Measurements from ENCODE around the gene PCDHB11.
A peak's percentile ranks its signal among the peaks of the same experiment; 100 is the strongest.
"Not testable (repeated sequence)": the region's sequence is repeated elsewhere in the genome, so short reads cannot be mapped to it uniquely, and the experiment has no call there.

Gene PCDHB11

GRCh38 chr5:141208478-141208877 is 9.1 kb downstream of the PCDHB11 start, which contains the start of gene PCDHB12:
TSS of gene PCDHB12 (plus strand) at chr5:141208719. CDS start at chr5:141208908, 189 bp downstream.
- peak; percentile 12 for DNase-seq (ENCODE audit: extremely low spot score)
- TF ChIP-seq HDGF (IDR thresholded peaks at IDR 0.05; ENCODE audit: borderline replicate concordance) = no peak
- POLR2A ChIA-PET = no interaction called here
- CTCF ChIA-PET = interaction anchor here (0.7 to 1.2 kb wide), 3 partner anchors 9 to 355 kb away, joined by 3 to 5 read pairs (median 4); partner anchors contain the start of gene PCDHB11

GRCh38 chr5:141210281-141210680 is 10.9 kb downstream of the PCDHB11 start:
- POLR2A ChIA-PET; DNase-seq (ENCODE audit: extremely low spot score); CTCF ChIA-PET: not testable (repeated sequence)

GRCh38 chr5:141210849-141211248 is 11.4 kb downstream of the PCDHB11 start:
- CTCF ChIA-PET; DNase-seq (ENCODE audit: extremely low spot score); POLR2A ChIA-PET: not testable (repeated sequence)

GRCh38 chr5:141213656-141214339 is 14.4 kb downstream of the PCDHB11 start, which contains the start of gene PCDHB13:
TSS of gene PCDHB13 (plus strand) at chr5:141213919. CDS start at chr5:141214124, 205 bp downstream.
- CTCF ChIA-PET = interaction anchor here (0.9 kb wide), 1 partner anchor 22 kb away, joined by 3 read pairs; the partner anchor contains the start of gene PCDHB10
- POLR2A ChIA-PET; DNase-seq (ENCODE audit: extremely low spot score): not testable (repeated sequence)

- DNase-seq (ENCODE audit: extremely low spot score); CTCF ChIA-PET; POLR2A ChIA-PET: not testable (repeated sequence)
Observed at GRCh38 chr5:141214583-141214982, 15.2 kb downstream of the PCDHB11 start.

GRCh38 chr5:141215504-141215903 is 16.1 kb downstream of the PCDHB11 start:
- DNase-seq (ENCODE audit: extremely low spot score); POLR2A ChIA-PET; CTCF ChIA-PET: not testable (repeated sequence)

GRCh38 chr5:141216035-141216434 is 16.6 kb downstream of the PCDHB11 start:
- DNase-seq (ENCODE audit: extremely low spot score); POLR2A ChIA-PET: not testable (repeated sequence)
- CTCF ChIA-PET = interaction anchor here (0.7 kb wide), 1 partner anchor 87 kb away, joined by 3 read pairs; no protein-coding TSS in a partner anchor

GRCh38 chr5:141223112-141223783 is 23.8 kb downstream of the PCDHB11 start, which contains the start of gene PCDHB14:
TSS of gene PCDHB14 (plus strand) at chr5:141223343. CDS start at chr5:141223506, 163 bp downstream.
- CTCF ChIA-PET = interaction anchor here (0.6 to 2.6 kb wide), 18 partner anchors 11 to 440 kb away, joined by 3 to 23 read pairs (median 4); partner anchors contain the start of genes PCDHB10, PCDHB11, PCDHB15 and PCDHGA11
- no peak for TF ChIP-seq L3MBTL2 (conservative IDR thresholded peaks at IDR 0.05)
- TF ChIP-seq TARDBP (IDR thresholded peaks at IDR 0.05) = no peak
- TF ChIP-seq LEF1 (IDR thresholded peaks at IDR 0.05; ENCODE audit: borderline replicate concordance) = no peak
- TF ChIP-seq ELF4 (IDR thresholded peaks at IDR 0.05) = no peak
- no peak for TF ChIP-seq ARNT (IDR thresholded peaks at IDR 0.05)
- TF ChIP-seq ZNF384 (IDR thresholded peaks at IDR 0.05) = no peak
- TF ChIP-seq PKNOX1 (IDR thresholded peaks at IDR 0.05) = no peak
- POLR2A ChIA-PET = interaction anchor here (0.8 kb wide), 1 partner anchor 341 kb away, joined by 3 read pairs; no protein-coding TSS in a partner anchor
- DNase-seq (ENCODE audit: extremely low spot score) = peak; percentile 46

- CTCF ChIA-PET; DNase-seq (ENCODE audit: extremely low spot score); POLR2A ChIA-PET: not testable (repeated sequence)
Observed at GRCh38 chr5:141224844-141225243, 25.4 kb downstream of the PCDHB11 start.

GRCh38 chr5:141225421-141225820 is 26.0 kb downstream of the PCDHB11 start:
- DNase-seq (ENCODE audit: extremely low spot score); POLR2A ChIA-PET; CTCF ChIA-PET: not testable (repeated sequence)

GRCh38 chr5:141234109-141234667 is 34.8 kb downstream of the PCDHB11 start:
- ChIA-PET CTCF (interaction anchor here (0.6 to 1.7 kb wide), 17 partner anchors 11 to 1397 kb away, joined by 3 to 8 read pairs (median 4); partner anchors contain the start of genes PCDHB10, PCDHB14, PCDHB15 and PCDHB16), POLR2A (no interaction called here)
- no peak for DNase-seq (ENCODE audit: extremely low spot score)
- no peak for TF ChIP-seq CTBP1 (IDR thresholded peaks at IDR 0.05; ENCODE audit: borderline replicate concordance)
- TF ChIP-seq ARNT (IDR thresholded peaks at IDR 0.05) = no peak
- no peak for TF ChIP-seq PKNOX1 (IDR thresholded peaks at IDR 0.05)
- TF ChIP-seq FOXA1 (IDR thresholded peaks at IDR 0.05) = no peak
- TF ChIP-seq SUZ12 (IDR thresholded peaks at IDR 0.05) = no peak
- TF ChIP-seq L3MBTL2 (conservative IDR thresholded peaks at IDR 0.05) = no peak
- TF ChIP-seq FOXK2 (IDR thresholded peaks at IDR 0.05) = no peak
- TF ChIP-seq SP1 (IDR thresholded peaks at IDR 0.05) = no peak
- no peak for TF ChIP-seq LEF1 (IDR thresholded peaks at IDR 0.05; ENCODE audit: borderline replicate concordance)
- TF ChIP-seq HDGF (IDR thresholded peaks at IDR 0.05; ENCODE audit: borderline replicate concordance) = no peak
- TF ChIP-seq ELF4 (IDR thresholded peaks at IDR 0.05) = no peak
- no peak for TF ChIP-seq TARDBP (IDR thresholded peaks at IDR 0.05)
- TF ChIP-seq NFRKB (IDR thresholded peaks at IDR 0.05) = no peak
- TF ChIP-seq BHLHE40 (IDR thresholded peaks at IDR 0.05; ENCODE audit: borderline replicate concordance) = no peak
- no peak for TF ChIP-seq FOXM1 (IDR thresholded peaks at IDR 0.05; ENCODE audit: borderline replicate concordance)
- TF ChIP-seq ZNF384 (IDR thresholded peaks at IDR 0.05) = no peak

GRCh38 chr5:141235922-141236321 is 36.5 kb downstream of the PCDHB11 start:
- POLR2A ChIA-PET; DNase-seq (ENCODE audit: extremely low spot score); CTCF ChIA-PET: not testable (repeated sequence)
